Measurements from ENCODE around the gene UBXN11.
"Not testable (repeated sequence)": the region's sequence is repeated elsewhere in the genome, so short reads cannot be mapped to it uniquely, and the experiment has no call there.

Gene UBXN11

DNA sequence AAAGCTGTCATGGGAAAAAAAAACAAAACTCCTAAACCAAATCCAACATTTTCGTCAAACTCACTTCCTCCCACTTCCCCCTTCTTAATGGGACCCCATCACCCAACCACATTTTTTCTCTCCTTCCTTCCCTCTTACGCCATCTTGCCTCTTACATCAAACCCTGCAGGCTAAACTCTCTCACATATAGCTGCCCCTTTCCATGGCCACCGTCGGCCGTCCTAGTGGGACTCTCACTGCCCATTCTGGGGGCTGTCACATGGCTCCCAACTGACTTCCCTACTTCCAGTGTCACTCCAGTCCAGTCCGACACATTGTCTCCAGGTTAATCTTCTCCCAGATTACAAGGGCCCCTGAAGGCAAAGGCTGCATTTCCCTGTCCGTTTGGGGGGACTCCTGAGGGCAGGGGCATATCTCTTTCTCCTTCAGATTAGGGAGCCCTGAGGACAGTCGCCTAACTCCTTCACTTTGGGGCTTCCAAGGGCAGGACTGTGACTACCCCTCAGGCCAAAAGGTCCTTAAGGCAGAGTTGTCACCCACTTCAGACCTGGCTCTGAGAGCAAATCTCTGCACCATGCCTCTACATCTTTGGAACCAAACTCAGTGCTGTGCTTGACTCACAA, 658 bp downstream of the UBXN11 start:
- DNase-seq (ENCODE audit: low spot score) = peak; percentile 43

DNA sequence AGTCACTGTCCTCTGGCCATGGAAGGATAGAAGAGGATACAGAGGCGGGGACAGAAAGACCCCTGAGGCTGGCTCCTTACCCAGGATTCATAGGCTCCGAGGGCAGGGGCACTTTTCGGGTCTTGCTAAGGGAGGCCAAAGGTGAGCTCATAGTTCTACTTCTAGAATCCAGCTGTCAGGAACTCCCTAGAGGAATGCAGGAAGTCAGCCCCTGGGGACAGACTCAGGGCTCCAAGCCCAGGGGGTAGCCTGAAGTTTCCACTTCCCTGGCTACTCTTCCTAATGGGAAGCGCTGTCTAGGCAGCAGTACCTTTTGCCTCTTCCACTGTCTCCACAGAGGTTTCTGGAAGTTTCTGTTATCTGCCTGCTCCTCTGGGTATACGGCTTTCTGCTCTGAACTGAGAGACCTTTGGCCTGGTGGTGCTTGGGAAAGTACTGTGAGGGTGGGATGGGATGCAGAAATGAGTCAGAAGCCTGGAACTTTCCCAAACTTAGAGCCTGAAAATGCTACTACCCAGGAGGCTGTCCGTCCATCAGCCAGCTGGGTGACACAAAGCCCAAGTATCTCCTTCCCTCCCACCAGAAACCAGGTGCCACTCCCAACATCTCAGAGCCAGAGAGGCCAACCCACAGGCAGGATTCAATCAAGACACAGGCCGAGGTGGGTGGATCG, 3.6 kb downstream of the UBXN11 start:
- DNase-seq (ENCODE audit: low spot score) = no peak

DNA sequence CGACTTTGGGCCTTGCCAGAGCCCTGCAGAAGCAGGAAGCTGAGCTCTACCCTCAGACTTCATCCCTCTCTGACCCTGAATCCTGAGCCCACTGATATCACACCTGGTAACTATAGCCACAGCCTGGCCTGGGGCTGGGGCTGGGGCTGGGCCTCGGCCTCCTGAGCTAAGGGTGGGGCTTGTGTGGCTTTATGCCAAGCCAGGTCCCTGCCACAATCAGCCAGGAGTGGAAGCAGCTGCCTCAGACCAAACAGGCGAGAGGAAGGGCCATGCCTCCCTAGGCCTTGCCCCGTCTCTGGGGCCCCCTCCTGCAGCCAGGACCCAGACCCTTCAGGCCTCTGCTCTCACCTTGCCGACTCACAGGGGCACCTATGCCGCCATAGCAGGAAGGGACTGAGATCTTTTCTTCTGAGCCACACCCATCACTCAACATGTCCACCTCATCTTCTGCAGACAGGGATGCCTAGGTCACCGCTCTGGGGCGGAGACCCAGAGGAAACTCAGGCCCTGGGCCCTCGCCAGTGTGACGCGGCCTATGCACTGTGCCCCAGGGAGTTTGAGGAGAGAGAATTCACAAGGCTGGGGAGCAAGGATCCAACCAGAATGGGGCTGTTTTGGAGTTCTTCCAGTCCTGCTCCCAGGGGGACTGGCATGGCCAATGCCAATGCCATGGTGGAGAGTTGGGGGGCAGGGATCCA, 5.7 kb downstream of the UBXN11 start:
- no peak for DNase-seq (ENCODE audit: low spot score)

DNA sequence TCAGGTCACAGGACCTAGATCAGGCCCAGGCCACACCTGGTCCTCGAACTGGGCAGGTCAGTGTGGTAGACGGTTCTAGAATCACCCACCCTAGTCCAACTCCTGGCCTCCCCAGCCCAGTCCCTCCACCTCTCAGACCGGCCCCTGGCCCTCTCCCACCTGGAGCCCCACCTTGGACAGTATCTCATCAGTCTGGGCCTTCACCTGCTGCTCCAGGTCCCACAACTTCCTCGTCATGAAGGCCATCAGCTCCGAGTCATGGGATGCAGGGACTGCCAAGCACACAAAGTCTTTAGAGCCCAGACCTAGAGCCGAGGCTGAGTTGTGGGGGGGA, 8.7 kb downstream of the UBXN11 start:
- DNase-seq (ENCODE audit: low spot score) = no peak

DNA sequence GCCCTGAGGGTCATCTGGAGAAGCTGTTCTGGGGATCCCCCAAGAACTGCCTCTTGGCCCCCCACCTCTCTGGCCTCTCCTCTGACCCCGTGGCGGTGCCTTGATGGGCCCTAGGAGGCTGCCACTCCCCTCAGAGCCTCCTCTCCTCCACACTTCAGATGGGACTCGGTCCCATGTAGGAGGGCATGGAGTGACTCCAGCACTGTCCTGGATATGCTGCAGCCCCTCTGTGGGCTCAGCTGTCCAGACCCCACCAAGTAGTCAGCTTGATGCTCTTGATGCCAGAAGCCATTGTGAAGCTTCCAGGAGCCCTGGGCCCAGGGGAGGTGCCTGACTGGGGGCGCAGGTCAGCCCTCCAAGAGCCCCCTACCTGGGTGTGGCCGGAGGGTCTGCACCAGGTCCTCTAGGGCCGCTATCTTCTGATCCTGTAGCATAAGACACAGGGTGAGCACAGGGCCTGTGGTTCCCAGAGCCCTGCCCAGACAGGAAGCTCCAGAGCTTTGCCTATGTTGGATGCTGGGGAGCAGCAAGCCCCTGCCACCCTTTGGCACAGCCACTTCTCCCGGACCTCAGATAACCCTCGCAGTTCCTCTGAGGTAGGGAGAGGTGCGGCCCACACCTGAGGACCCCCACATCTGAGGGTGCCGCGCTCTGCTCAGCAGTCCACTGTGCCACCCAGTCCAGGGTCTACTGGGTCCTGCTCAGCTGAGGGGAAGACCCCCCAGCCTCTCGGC, 9.2 kb downstream of the UBXN11 start:
- no peak for DNase-seq (ENCODE audit: low spot score)

DNA sequence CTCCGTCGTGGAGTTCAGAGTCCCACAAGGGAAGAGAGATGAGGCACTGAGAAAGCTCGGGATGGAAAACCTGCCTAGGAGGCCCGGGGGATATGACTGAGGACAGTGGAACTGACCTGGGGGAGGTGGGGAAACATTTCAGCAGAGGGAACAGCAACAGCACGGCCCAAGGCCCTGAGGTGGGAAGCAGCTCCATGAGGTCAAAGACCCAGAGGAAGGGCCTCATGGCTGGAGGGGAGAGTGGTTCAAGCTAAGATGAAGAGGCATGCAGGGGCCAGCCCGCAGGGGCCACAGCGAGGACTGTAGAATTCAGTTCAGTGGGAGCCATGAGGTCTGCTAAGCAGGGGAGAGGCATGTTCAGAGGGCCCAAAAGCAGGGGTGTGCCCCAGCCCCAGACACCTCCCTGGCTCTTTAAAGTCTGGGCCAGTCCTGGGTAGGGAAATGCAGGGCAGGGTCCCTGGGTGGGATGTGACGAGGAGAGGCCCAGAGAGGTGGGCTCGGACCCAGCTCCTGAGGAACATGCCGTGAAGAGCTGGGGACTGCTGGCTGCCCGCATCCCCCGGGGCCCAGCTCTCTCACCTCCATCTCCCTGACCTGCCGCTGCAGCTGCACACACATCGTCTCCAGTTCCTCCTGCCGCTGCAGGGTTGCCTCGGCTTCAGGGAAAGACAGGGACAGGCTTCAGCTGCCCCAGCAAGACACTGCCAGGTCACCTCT, 9.9 kb downstream of the UBXN11 start:
- no peak for DNase-seq (ENCODE audit: low spot score)

DNA sequence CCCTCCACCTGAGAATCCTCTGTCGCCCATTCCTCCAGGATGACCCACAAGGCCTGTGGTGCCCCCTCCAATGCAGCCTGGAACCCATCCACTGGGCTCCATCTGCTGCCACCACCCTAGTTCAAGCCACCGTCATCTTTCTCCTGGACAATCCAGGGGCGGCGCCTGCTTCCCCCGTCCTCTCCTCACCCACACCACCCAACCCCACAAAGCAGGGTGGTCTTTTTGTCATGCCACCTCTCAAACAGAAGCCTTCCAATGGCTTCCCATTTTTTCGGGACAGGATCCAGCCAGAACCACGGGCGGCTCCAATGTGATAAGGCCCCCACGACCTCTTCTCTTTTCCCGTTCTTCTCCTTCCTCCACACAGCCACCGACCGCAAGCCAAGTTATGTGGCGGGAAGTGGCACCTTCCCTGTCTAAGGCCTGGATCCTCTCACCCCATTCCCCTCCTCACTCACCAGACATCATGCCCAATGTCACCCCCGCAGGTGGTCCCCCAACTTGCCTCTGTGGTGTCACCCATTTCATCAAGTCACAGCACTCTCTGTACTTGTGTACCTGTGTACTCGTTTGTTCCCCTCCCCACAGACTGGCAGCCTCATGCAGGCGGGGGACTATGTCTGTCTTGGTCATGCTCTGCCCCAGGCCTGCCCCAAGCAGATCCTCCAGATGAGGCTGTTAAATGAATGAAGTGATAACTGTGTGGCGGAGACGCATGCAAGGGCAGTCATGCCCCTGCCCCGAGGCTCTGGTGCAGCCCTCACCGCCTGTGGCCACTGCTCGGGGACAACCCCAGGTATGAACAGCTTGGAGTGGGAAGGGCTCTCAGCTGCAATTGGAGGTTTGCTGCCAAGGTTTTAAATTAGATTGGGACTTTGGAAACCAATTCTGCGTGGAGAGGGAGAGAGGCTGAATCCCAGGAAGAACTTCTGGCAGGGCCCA, 11.0 kb downstream of the UBXN11 start:
- DNase-seq (ENCODE audit: low spot score) = no peak

DNA sequence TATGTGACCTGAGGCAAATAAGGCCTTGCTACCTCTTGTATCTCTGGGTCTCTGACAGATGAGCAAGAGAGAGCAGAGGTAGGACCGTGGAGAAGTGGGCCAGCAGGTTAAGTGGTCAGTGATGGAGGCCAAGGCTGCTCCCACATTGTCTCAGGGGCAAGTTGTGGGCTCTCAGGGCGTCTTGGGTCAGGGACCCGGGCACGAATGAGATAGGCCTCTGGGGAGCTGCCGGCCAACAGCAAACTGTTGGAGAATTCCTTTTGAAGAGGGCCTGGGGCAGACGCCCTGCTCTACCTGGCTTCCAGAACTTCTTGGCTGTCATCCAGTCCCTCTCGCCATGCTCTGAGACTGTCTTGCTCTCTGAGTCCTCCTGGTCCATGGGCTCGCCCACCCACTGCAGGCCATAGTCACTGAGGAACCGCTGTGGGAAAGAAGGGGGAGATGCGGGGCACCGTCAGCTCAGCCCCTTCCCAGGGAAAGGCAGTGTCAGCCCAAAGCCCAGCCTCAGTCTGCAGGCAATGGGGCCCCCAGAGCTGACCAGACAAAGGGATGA, 12.4 kb downstream of the UBXN11 start:
- no peak for DNase-seq (ENCODE audit: low spot score)

DNA sequence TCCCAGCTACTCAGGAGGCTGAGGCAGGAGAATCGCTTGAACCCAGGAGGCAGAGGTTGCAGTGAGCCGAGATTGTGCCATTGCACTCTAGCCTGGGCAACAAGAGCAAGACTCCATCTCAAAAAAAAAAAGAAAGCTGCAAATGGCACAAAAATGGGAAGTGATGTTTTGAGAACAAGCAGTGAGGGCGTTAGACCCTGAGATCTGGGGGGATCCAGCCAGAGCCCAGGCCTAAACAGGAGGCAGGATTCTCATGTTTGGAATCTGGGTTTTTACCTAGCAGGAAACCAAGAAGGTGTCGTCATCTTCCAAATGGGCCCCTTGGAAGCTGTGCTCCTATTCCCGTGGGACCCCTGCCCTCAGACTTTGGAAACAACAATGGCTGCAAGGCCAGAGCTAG, 13.7 kb downstream of the UBXN11 start:
- not testable (repeated sequence) for DNase-seq (ENCODE audit: low spot score)

DNA sequence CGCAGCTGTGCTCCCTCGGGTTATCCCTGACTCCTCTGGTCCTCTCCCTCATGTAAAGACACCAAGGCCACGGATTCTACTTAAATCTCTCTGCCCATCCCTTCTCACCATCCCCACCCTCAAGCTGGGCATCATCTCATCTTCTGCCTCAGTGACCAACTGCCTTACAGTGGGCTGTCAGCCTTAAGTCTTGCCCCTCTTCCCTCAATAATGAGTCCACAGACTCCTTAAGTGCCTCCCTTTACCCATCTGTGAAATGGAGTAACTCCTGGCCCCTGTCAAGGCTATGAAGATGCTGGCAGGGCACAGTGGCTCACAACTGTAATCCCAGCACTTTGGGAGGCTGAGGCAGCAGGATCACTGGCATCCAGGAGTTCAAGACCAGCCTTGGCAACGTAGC, 14.5 kb downstream of the UBXN11 start:
- no peak for DNase-seq (ENCODE audit: low spot score)

DNA sequence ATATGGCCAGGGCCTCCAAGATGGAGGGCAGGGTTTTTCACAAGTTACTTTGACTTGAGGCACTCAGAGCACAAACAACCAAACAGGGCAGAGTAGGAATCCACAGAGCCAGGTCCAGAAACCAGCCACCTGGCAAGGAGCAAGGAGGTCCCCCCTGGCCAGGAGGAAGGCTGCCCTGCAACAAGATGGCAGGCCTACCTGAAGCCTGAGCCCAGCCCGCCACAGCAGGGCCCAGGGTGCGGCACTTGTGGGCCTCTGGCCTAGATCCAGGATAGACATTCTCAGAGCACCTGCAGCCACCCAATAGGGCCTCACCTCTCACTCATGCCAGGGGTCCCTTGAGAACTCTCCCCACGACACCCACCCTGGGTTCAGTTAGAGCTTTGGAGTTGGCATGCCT, 15.0 kb downstream of the UBXN11 start:
- no peak for DNase-seq (ENCODE audit: low spot score)

DNA sequence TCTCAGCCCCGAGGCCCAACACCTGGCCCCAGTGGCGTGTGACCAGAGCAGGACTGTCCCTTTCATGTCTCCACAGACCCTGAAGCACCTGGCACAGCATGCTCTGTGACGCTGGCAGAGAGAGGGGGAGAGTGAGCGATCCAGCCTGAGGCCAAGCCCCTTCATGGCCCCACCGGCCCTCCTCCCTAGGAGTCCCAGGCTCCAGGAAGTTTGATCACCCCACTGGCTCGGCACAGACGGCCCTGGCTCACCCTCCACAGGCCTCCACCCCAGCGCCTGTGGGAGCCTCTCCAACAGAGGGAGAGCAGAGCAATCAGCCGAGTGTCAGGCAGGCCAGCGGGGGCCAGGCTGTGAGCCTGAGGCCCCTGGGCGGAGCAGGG, 15.6 kb downstream of the UBXN11 start:
- peak; percentile 80 for DNase-seq (ENCODE audit: low spot score)

DNA sequence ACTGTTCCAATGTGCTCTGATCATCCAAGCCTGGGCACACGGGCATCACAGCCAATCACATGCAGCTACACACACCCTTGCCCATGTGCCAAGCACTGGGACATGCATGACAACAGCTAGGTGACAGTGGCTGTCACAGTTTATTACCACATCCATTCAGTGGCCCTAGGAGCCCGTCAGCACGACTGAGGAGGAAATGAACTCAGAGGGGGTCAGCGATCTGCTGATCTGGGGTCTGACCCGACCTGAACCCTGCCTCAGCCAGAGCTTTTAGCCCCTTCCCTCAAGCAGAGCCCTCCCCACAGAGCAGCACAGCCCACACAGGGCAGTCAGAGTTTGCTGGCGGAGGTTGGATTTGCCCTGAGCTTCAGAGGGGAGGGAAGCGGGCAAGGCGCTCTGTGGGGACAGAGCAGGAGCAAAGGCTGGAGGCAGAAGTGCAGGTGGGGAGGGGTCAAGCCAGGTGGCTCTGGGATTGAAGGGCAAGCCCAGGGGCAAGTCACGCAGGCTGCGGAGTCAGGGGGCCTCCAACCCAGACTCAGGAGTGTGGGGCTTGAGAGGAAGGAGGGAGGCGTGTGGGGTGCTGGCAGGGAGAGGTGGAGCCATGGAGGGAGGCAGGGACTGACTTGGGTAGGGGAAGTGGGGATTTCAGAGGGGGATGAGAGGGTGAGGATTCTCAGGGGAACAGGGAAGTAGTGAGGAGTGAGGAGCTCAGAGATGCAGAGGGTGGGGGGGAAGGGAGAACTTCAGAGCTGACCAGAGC, 16.1 kb downstream of the UBXN11 start:
- DNase-seq (ENCODE audit: low spot score) = no peak

DNA sequence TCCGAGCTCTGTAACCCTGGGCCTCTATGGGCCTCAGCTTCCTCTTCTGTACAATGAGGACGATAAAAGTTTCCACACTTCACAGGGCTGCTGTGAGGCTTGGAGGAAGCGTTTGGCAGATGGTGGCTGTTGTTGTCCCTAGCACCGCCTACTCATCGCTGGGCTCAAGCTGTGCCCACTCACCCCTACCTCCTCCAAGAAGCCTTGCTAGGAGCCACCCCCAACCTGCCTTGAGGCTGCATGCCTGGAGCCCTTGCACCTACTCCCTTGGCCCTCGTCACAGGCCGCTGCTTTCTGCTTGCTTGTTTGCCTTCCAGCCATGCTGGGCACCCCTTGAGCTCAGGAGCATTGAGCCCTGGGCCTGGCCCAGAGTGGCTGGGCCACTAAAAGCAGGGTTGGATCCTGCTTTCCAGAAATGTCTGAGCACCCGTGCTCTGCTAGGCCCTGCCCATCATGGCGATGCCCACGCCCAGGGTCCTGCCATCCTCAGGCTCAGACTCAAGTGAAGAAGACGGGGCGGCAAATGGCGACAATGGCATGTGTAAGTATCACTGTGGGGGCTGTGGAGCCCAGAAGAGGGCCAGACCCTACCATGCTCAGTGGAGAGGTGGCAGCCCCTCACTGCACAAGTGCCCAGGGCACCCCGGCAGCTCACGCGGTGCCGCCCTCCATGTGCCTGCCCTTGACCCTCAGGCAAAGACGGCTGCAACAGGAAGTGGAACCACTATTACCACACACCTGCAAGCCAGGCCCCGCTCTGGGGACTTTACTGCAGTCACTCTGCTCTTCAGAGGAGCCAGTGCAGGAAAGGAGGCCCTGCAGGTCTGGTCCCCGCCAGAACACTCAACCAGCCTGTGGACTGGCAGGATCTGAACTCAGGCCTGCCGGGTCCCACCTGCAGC, 17.0 kb downstream of the UBXN11 start:
- peak; percentile 97 for DNase-seq (ENCODE audit: low spot score)

DNA sequence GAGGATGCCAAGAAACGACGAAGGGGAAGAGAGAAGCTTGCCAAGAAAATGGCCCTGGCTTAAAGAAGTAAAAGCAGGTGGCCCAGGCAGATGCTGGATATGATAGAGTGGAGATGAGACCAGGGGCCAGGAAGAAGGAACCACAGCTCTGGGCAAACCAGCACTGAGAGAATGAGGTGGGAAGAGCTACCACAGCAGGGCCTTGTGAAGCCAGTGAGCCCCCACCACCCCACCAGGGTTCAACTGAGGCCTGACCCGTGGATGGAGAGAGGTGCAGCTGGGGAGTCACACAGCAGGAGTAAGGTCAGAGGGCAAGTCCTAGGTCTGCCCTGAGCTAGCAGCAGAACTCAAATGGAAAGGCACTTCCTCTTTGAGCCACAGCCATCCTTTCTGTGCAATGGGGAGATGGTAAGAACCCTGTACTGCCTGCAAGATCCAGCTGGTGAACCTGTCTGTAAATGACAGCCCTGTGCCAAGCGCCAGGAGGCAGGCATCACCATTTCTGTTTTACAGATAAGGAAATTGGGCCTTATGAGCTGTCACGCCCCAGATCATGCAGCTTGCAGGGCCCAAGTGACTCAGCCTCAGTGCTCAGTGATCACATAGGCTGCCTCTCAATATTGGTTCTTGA, 18.0 kb downstream of the UBXN11 start:
- DNase-seq (ENCODE audit: low spot score) = peak; percentile 92

DNA sequence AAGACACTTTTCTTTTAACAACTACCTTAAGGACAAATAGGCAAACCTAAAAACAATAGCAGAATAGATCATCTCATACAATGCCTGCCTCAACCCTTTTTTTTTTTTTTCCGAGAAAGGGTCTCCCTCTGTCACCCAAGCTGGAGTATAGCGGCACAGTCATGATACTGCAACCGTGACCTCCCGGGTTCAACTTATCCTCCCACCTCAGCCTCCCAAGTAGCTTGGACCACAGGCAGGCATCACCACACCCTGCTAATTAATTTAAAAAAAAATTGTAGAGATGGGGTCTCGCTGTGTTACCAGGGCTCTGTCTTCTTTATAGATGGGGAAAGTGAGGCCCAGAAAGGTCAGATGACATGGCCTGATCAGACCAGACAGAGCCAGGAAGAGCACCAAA, 18.6 kb downstream of the UBXN11 start:
- no peak for DNase-seq (ENCODE audit: low spot score)

DNA sequence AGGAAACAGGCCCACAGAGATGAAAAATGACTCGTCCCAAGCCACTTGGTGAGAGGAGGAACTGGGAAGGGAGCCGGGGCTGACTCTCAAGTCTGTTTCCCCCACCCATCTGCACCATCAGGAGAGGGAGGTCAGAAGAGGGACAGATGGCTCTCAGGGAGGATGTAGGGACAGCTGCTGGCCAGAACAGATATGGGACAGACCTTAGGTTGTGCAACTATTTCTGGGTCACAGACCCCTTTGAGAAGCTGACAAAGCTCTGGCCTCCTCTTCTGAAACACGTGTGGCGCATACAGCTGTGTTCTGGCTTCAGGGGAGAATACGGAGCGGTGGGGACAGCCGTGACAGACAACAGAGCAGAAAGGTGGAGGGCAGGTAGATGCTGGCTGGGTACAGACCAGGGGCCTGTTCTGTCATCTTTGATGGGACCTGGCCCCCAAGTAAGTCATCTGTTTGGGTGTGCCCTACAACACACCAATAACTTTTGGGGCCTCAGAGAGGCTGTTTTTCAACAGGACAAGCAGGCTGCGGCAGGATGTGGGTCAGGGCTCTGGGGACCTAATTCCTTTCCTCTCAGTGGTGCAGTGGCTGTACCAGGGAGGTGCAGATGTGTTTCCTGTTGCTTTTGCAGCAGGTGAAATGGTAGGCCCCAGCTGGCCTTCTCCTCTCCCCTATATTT, 19.3 kb downstream of the UBXN11 start:
- DNase-seq (ENCODE audit: low spot score) = peak; percentile 88

DNA sequence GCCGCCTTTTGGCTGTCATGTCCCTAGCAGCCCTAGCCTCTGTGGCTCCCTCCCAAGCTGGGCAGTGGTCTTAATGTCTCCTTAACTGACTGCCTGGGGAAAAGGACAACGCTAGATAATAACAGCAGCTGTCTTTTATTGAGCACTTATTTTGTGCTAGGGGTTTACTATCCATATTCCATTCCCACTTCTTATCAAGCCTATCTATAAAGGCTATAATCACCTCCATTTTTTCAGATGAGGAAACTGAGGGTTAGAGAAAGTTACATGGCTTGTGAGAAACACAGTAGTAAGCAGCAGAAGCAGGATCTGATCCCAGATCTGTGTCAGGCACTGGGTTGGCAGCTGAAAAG, 20.4 kb downstream of the UBXN11 start:
- DNase-seq (ENCODE audit: low spot score) = no peak
